Measurements from ENCODE around the gene SKI. TPM values are rescaled to one million over a fixed set of nuclear protein-coding genes. Genes with fewer than 3 reads are reported as not detected.

SKI gene
- total RNA-seq, 1 donor from 2014 or later, result 62.0 TPM

DNA sequence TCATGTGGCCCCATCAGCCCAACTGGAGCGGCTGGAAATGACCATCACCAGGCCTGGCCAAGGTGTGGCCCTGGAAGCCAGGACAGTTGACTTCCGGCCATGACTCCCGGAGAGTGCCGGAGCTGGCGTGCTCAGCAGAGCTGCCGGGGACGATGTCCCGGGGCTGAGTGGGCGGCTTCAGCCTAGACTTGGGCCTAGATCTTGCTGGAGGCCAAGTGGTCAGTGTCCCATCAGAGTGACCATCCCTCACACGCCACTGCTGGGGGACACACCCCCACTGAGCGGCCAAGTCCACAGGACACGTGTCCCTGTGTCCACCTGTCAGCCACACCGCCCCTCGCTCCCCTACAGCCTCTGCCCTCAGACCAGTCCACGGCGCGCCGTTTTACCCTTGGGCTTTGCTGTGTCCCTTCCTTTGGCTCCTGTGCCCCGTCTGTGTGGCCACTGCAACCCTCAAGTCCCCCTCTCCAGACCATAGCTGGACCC lies 37.6 kb upstream of the SKI start:
- TF ChIP-seq, protein P1, sequence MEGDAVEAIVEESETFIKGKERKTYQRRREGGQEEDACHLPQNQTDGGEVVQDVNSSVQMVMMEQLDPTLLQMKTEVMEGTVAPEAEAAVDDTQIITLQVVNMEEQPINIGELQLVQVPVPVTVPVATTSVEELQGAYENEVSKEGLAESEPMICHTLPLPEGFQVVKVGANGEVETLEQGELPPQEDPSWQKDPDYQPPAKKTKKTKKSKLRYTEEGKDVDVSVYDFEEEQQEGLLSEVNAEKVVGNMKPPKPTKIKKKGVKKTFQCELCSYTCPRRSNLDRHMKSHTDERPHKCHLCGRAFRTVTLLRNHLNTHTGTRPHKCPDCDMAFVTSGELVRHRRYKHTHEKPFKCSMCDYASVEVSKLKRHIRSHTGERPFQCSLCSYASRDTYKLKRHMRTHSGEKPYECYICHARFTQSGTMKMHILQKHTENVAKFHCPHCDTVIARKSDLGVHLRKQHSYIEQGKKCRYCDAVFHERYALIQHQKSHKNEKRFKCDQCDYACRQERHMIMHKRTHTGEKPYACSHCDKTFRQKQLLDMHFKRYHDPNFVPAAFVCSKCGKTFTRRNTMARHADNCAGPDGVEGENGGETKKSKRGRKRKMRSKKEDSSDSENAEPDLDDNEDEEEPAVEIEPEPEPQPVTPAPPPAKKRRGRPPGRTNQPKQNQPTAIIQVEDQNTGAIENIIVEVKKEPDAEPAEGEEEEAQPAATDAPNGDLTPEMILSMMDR (conservative IDR thresholded peaks at IDR 0.05), result no peak
- Mint-ChIP-seq H3K4me1 (peaks cover 20% of the 10 kb centered on the region), H3K4me3 (peak overlapping the region; percentile 65), H3K27me3 (ENCODE audit: low read depth) (no peaks in the 10 kb centered on the region), H3K36me3 (ENCODE audit: low read depth) (no peaks in the 10 kb centered on the region), H3K9me3 (no peaks in the 10 kb centered on the region), H3K27ac (ENCODE audit: unreplicated experiment) (no peak overlapping the region)
- DNase-seq (ENCODE audit: low read depth, low spot score), result no peak

DNA sequence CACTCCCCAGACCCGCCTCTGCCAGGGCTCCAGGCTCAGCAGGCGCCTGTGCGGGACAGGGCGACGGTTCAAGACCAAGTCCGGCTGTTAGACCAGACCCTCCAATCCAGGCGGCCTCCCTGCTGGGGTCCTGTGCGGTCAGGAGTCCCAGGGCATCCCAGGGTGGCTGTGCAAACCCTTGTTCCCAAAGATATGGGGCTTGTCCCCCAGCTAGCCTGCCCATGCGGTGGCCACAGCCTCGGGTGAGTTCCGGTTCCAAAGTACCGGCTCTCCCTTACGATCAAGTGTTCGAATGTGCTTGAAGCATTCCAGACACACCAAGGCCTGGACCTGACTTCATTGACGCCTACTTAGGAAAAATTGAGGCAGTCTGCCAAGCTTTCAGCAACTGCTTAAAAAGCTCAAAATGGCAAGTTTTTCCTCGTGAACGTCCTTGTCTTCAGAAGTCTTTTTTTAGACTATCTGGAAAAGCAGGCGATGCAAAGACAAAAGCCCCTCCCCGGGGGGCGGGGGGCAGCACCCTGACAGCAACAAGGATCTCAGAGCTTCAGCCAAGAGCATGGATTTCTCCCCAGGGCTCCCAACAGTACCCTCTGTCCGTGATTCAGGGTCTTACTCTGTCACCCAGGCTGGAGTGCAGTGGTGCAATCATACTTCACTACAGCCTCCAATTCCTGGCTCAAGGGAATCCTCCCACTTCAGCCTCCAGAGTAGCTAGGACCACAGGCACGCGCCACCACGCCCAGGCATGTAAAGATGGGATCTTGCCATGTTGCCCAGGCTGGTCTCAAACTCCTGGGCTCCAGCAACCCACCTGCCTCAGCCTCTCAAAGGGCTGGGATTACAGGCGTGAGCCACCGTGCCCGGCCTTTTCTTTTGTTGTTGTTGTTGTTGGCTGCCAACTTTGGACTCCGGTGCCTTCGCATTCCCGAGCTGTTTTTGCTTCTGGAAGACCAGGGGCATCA lies 35.8 kb upstream of the SKI start:
- Mint-ChIP-seq H3K9me3 (no peaks in the 10 kb centered on the region), H3K27me3 (ENCODE audit: low read depth) (no peaks in the 10 kb centered on the region), H3K4me1 (peaks cover 20% of the 10 kb centered on the region), H3K4me3 (peak overlapping the region; percentile 84), H3K27ac (ENCODE audit: unreplicated experiment) (no peak overlapping the region), H3K36me3 (ENCODE audit: low read depth) (no peaks in the 10 kb centered on the region)
- no peak for DNase-seq (ENCODE audit: low read depth, low spot score)
- TF ChIP-seq, protein P1 (conservative IDR thresholded peaks at IDR 0.05), result no peak

DNA sequence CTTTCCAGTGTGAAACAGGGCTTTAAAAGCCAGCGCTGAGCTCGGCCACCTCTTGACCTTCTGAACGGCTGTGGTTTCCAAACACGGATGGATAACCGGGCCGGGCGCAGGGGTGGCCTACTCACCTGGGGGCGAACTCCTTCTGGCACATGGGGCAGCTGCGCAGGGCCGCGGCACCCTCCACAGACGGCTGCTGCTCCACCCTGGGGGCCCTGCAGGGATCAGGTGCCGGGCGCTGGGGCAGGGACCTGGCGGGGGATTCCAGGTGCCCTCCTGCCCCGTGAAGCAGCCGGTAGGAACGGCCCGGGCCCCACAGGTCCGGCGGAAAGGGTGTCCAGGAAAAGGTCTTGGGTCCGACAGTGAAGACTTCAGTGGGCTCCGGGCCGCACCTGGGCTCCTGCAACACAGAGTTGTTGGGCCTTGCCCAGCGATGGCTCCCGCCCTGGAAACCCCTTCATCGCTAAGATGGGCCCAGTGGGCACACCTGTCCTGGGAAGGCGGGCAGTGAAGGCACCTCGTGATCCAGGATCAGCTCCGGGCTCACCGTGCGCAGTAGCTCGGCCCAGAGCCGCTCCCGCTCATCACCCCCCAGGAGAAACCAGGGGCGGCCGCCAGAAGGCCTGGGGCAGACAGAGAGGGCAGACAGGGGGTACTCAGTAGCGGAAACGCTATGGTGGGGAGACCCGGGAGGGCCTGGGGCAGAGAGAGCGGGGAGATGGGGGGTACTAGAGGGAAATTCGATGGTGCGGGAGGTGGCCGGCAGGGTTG lies 34.4 kb upstream of the SKI start:
- Mint-ChIP-seq H3K27ac (ENCODE audit: unreplicated experiment) (no peak overlapping the region), H3K9me3 (no peaks in the 10 kb centered on the region), H3K4me3 (peak overlapping the region; percentile 84), H3K36me3 (ENCODE audit: low read depth) (no peaks in the 10 kb centered on the region), H3K27me3 (ENCODE audit: low read depth) (no peaks in the 10 kb centered on the region), H3K4me1 (peaks cover 20% of the 10 kb centered on the region)
- TF ChIP-seq, protein P1 (conservative IDR thresholded peaks at IDR 0.05), result no peak
- DNase-seq (ENCODE audit: low read depth, low spot score), result no peak

DNA sequence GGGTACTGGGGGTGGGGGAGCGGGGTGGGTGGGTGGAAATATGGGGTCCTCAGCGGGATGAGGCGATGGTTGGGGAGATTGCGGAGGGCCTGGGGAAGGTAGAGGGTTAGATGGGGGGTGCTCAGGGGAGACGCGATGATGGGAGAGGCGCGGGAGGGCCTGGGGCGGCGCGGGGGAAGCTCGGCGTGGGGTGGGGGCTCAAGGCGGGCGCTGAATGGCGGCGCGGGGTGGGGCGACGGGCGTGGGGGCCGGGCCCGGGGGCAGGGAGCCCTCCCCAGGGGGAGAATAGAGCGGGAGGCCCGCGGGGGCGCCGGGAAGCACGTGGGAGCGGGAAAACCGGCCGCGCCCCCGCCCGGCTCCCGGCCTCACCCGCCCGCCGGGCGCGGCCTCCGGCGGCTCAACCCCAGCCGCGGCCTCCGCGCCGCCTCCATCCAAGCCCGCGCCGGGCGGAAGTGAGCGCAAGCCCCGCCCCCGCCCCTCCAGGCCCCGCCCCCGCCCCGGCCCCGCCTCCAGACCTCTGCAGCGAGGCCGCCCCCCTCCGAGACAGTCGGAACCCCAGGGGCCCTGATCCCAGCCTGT lies 33.7 kb upstream of the SKI start, which contains the start of gene FAAP20:
TSS of gene FAAP20 (minus strand) at position 454 of the 579 bp plus-strand sequence. CDS start at position 431, 23 bp downstream.
- TF ChIP-seq, protein P1 (conservative IDR thresholded peaks at IDR 0.05), result no peak
- peak within 1 kb of the TSS; percentile 84 for H3K27ac Mint-ChIP-seq (ENCODE audit: unreplicated experiment)
- no peaks in the 10 kb centered on the region for H3K36me3 Mint-ChIP-seq (ENCODE audit: low read depth)
- peak within 1 kb of the TSS; percentile 94 for H3K4me3 Mint-ChIP-seq
- H3K9me3 Mint-ChIP-seq, result no peaks in the 10 kb centered on the region
- peak; percentile 65 for DNase-seq (ENCODE audit: low read depth, low spot score)
- H3K4me1 Mint-ChIP-seq, result peaks cover 20% of the 10 kb centered on the region
- no peaks in the 10 kb centered on the region for H3K27me3 Mint-ChIP-seq (ENCODE audit: low read depth)

Measured in neural crest cell (in vitro differentiated cells).